HG03432 (cell line): ENCODE data around the gene TCF7L1.
"Not testable (repeated sequence)": the region's sequence is repeated elsewhere in the genome, so short reads cannot be mapped to it uniquely, and the experiment has no call there.

Experiments used
- ATAC-seq: cut with Tn5 transposase; IDR thresholded peaks from one replicate; pipeline ENCODE4 v1.9.1; 2021; ENCODE audit warnings: mild to moderate bottlenecking, moderate library complexity; ENCODE audit not compliant: unreplicated experiment

Gene TCF7L1

DNA sequence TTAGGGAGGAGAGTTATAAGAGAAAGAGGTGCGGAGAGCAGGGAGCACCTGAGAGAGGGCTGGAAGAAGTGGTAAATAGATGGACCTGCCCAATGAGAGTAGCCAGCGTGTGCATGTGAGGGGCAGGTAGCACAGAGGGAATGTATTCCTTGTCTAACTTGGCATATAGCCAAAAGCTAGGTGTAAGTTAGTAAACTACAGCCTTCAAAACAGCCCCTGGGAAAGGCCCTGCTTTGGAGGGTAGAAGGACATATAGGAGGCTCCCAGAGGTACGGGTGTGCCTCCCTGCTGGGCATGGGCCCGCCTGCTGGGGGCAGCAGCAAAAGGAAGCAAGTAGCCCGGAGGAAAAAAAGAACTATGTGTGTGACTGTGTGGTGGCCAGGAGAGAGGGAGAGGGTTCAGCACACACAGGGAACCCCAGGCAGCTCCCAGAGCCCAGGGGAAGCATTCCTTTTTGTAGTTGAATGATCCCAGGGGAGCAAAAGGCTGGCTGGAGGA, 48.0 kb downstream of the TCF7L1 start:
- ATAC-seq, result no peak

DNA sequence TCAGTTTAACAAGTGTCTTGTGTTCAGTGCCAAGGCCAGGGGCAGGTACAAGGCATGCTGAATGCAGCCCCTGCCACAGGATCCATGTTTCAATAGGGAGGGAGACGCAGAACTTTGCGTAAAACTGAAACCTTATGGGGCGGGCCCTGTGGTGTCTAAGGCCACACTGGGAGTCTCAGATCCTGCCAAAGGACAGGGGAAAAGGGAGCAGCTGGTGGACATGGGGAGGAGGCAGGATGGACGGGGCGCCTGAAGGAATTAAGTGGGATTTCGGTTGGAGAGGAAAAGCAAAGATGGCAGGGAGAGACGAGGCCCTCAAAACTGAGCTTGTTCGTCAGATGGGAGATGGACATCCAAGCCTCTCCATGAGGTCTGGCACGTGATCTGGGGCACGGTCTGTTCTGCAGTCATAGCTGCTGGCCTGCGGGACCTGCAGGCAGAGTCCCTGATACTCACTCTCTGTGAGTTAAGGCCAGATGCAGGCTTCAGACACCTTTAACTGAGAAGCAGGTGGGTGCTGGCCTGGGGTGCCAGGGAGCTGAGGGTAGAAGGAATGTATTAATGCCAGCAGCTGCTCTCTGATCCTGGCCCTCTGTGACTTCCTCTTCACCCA, 48.8 kb downstream of the TCF7L1 start:
- no peak for ATAC-seq

DNA sequence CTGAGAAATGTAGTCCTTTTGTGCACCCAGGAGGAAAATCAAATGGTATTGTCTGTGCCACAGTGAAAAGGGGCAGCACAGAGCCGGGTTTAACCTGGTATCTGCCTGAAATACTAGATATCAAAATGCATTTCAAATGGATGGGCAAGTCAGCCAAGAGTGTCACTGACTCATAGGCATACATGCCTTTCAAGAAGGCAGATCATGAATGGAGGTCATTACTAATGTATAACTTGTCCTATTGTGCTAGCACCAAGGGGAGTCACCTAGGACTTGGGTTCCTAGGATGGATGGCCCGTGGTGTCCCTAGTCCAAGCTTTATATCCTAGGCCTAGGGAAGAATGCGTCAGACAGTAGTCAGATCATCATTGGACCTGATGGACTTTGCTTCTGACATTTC, 49.9 kb downstream of the TCF7L1 start:
- ATAC-seq, result no peak

DNA sequence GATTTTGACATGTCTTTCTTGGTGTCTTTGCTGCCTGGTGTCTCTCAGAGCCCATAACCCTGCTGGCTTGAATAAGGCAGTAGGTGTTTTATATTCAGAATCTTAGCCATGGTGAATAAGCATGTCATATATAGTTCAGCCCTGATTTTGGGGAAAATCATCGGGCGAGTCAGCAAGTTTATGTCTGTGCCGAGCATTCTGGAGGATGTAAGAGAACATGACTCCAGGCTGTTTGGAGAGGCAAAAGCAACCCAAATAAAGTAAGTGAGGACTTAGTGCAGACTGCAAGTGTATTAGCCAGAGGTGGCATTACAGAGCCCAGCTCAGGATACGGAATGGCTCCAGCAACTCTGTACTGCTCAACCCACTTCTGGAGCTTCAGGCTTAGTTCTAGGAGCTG, 50.3 kb downstream of the TCF7L1 start:
- no peak for ATAC-seq

DNA sequence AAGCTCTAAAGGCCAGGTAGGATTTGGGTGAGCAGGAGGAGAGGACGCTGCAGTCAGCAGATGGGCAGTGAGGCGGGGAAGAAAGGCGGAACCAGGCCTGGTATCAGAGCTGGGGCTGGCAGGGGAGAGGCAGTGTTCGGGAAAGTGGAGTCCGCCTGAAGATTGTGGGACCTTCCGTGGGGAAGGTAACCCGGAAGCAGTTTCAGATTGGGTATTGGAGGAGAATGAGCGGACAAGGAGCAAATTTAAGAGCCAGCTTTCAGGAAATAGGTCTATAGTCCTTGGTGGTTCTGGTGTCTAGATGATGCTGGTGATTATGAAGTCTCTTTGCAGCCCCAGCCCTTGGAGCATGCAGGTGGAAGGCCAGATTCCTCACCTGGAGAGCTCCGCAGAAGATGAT, 51.0 kb downstream of the TCF7L1 start:
- no peak for ATAC-seq

DNA sequence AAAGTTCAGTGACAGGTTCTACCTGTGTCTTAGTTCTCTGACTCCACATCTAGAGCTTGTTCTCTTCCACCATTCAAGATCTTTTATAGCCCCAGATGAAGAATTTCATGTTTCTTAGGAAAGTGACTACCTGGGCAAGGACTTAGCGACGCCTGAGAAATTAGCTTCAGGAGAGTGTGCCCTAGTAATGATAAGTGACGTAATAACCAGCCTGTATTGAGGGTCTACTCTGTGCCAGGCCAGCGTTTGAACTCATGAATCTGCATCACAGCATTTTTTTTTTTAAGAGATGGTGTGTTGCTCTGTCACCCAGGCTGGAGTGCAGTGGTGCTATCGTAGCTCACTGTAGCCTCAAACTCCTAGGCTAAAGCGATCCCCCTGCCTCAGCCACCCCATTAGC, 51.8 kb downstream of the TCF7L1 start:
- no peak for ATAC-seq

DNA sequence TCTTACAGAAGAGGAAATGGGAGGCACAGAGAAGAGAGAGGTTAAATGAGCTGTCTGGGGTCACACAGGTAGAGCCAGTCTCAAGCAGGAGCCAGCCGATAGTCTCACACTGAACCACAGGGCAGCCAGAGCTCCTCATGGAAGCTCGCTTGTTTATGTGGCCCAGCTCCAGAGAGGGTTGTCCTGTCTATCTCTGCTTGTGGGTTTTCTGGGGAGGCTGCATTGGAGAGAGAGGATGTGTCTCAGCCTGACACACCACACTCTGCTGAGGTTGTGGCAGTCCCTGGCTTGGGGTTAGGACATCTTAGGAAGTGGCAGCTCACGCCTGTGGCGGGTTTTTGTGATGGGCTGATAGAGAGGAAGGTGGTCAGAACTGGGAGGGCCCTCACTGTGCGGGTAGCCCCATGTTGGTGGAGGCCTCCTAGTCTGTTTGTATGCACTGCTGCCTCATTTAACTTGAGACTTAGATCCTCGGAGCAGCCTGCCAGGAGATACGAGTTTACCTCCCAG, 52.3 kb downstream of the TCF7L1 start:
- no peak for ATAC-seq

DNA sequence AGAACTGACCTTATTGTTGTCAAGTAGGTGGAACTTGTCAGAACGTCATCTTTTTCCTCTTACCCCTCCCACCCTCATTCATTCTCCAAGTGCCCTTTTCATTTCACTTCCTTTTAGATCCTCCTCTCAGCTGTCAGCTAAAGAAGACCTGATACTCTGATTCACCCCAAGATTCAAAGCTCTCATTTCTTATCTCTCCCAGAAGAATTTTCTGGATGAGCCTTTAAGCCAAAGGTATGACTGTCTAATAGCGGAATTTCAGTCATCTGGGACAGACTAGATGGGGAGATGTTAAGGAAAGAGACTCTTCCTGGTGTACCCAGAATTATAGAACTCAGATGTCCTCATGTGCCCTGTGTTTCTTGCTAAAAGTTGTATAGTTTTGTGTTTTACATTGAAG, 53.9 kb downstream of the TCF7L1 start:
- ATAC-seq, result no peak

DNA sequence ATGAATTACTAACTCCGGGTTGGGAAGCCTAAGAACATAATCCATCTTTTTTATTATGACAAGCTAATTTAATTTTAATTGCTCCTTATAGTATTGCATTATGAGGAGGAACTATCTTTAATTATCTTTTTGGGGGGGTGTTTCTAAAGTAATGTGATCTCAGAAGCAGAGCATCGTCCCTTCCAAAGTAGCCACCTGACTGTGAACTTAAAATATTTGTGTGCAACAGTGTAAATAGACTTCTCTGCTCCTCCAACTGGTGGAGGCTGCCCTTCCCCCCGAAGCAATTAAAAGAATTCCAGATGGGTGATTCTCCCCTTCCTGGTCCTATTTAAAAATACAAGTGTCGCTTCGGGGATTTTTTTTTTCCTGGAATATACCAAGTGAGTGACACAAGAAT, 55.7 kb downstream of the TCF7L1 start:
- no peak for ATAC-seq

DNA sequence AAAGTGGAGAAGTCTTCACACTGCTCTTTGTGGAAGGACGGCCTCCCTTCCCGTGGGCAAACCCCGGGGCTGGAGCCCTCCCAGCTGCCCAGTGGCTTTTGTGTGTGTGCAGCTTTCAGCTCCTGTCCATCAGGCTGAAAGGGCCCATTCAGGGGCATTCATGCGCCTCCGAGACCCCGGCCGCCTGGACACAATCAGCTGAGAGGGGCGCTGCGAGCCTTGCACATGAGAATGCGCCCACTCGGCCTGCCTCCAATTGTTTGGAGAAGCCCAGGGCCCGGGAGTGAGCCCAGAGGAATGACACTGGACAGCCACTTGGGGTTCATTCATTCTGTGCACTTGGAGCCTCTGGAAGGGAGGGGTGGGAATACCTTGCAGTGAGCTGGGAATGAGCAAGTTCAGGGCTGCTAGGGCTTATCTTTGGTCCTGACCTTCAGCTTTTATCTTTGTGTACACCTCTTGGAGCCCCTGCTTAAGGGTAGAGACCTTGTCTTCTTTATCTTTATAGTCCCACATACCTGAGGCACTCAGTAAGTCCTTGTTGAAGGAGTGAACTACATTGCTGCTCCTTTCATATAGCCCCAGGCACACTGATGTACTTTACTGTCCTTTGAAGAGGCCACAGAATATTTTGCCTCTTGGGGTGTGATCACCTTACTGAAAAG, 56.5 kb downstream of the TCF7L1 start:
- no peak for ATAC-seq

DNA sequence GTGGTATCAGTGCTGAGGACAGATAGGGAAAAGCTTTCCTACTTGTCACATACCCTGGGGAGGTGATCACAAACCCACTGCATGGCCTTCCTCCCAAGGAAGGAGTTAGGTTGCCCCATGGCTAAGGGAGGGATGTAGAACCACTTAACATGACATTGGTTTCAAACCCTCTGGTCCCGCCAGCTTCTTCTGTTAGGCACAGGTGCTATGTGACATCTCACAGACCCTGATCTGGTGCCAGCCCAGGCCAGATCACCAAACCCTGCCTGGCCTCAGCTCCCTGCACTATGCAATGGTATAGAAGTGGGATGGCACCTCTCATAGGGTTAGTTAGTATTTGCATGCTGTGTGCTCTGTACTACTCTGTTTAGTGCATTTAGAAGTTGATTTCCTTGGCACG, 58.0 kb downstream of the TCF7L1 start:
- ATAC-seq, result no peak

DNA sequence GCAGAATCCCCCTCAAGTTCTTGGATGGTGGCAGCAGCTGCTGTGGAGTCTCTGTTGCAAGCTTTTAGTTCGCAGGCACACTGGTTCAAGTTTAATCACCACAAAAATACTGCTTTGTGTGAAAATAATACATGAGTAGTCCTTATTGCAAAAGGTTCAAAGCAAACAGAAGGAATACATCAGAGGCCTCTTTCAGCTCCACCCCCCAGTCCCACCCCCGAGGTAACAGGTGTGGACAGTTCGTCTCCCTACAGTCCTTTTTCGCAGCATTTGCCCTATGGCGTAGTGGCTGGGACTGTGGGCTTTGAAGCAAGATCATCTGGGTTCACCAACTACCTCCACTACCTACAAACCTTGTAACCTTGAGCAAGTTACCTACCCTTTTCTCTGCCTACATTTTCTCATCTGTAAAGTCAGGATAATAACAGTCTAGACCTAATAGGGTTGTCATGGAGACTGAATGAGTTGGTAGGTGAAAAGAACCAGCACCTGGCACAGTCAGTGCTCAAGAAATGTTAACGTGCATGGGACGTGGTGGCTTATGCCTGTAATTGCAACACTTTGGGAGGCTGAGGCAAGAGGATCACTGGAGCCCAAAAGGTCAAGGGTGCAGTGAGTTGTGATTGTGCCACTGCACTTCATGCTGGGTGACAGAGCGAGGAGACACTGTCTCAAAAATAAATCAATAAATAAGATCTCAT, 61.7 kb downstream of the TCF7L1 start:
- ATAC-seq, result no peak

DNA sequence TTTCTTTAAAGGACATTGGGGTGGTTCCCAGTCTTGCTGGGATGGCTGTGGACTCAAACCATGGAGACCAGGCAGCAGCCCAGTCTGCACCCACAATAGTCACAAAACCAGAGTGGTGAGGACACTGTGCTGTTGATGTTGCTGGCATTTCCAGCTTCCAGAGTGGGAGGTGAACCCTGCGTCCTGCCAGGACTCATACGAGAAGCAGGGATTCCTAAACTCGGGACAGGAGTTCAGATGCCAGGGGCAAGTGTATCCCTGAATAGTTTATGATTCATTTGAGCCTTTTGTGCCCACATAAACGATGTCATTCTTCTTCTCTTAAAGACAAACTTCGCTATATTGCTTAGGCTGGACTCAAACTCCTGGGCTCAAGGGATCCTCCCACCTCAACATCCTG, 62.8 kb downstream of the TCF7L1 start:
- ATAC-seq, result no peak

DNA sequence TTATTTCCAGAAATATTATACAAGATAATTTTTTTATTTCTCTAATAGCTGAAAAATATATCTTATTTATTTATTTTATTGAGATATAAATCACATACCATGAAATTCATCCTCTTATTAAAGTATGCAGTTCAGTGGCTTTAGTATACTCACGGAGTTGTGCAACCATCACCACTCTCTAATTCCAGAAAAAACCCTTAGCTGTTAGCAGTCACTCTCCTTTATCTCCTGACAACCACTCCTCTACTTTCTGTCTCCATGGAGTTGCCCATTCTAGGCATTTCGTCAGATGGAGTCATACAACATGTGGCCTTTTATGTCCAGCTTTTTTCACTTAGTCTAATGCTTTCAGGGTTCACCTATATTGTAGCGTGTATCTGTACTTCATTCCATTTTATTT, 66.5 kb downstream of the TCF7L1 start:
- no peak for ATAC-seq

DNA sequence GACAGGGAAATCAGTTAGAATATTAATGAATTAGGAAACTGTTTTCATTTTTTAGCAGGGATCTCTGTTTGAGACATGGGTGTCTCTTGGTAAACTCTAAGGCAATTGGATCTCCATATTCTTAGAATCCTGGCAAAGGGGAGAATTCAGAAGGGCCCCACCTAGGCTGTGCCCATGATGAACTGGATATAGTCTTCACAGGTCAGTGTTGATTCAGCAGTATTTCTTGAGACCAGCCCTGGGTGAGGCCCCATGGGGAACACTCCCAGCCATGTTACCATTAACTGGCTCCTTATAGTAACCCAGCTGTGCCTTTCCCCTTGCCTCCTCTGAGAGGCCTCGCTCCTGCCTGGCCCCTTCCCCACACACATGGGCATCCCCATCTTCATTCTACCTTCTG, 76.7 kb downstream of the TCF7L1 start:
- no peak for ATAC-seq

DNA sequence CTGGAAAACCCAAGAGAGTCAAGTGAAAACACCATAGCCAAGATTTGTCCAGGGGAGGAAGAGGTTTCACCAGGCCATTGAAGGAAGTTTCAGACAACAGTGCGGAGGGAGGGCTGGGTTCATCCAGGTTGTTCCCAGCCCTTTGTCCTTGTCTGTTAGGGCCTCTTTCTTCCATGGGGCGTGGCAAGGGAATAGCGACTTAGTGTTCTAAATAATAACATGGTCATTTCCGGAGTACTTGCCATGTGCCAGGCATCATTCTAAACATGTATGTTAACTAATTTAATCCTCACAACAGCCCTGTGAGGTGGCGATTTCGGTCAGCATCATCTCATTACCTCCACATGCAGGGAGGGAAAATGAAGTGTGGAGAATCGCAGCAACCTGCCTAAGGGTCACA, 77.3 kb downstream of the TCF7L1 start:
- ATAC-seq, result no peak

DNA sequence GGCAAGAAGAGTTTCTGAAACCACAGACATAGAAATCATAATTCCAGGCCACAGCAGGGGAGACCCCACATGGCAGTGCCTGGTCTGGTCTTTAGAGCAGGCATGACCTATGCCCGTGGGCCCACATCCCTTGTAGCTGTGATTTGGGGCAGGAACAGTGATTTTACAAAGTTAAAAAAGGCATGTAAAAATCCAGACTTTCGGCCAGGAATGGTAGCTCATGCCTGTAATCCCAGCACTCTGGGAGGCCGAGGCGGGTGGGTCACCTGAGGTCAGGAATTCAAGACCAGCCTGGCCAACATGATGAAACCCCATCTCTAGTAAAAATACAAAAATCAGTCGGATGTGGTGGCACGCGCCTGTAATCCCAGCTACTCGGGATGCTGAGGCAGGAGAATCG, 78.4 kb downstream of the TCF7L1 start:
- not testable (repeated sequence) for ATAC-seq

DNA sequence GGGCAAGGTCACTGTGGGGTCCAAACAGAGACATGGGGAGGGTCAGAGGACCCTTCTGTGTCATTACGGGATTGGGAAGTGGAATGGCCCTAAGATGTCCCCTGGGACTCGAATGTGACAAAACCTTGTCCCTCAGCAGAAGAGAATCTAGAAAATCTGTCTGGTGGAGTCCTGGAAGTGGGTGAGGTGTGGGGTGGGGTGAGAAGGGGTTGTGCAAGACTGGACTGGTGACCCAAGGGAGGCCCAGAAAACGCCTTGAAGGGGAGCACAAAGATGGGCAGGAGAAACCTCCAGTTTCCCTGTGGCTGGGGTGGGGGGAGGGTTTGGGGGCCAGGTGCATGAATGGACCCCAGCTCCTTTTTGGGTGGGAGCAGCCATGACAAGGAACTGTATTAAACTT, 79.6 kb downstream of the TCF7L1 start:
- ATAC-seq, result no peak

DNA sequence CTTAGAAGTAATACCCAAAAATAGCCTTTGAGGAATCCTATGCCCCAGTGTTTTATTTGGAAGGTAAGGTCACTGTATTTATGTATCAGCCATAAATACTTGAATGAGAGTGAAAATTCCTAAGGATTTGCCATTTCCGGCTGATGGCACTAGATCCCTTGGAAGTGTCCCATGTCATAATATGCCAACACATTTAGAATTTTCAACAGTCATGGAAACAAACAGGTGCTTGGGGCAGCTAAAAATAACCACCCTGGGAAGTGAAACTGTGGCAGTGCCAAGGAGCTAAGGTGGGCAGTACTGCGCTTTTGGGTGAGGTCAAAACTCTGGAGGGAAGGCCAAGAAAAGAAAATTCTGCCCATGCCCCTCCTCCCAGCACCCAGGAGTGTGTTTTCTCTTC, 80.2 kb downstream of the TCF7L1 start:
- ATAC-seq, result no peak

DNA sequence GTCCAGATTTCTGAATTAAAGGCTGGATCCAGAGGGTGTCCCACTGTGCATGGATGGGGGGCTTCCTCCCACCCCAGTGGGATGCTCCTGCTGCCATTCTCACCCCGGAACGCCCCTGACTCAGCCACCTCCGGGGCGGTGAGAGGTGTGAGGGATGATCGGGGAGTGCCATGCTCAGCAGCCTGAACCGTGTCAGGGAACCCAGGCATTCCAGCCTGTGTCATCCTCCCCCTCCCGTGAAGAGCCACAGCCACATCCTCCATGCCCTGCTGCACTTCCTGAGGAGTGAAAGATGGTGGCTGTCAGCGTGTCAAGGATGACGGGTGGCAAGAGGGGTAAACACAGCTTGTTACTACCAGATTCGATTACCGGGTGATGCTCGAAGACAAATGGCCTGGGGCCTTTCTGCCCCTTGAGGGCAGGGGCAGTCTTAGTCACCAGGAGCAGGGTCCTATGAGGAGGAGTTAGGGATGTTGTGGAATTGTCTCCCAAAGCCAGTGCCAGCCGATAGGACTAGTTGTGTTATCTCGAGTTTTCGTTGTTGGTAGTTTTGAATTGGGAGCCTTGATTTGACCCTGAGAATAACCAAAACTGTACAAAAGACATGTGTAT, 80.8 kb downstream of the TCF7L1 start:
- no peak for ATAC-seq

DNA sequence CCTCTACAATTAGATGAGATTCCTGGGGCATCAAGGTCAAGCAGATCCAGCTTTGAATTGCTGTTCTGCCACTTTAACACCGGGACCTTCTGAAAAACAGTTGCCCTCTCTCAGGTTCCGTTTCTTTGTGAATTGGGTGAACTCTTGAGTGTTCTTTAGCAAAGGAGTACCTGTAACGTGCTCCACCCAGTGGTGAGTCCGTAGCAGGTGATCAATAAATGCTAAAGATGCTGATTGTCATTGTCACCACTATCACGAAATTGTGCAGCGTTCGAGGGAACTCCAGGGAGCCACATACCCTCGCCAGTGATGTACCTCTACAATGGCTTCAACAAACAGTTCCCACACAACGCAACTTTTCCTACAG, 81.9 kb downstream of the TCF7L1 start:
- ATAC-seq, result no peak
